Measurements from ENCODE around the gene DEPDC5.

Gene DEPDC5

DNA sequence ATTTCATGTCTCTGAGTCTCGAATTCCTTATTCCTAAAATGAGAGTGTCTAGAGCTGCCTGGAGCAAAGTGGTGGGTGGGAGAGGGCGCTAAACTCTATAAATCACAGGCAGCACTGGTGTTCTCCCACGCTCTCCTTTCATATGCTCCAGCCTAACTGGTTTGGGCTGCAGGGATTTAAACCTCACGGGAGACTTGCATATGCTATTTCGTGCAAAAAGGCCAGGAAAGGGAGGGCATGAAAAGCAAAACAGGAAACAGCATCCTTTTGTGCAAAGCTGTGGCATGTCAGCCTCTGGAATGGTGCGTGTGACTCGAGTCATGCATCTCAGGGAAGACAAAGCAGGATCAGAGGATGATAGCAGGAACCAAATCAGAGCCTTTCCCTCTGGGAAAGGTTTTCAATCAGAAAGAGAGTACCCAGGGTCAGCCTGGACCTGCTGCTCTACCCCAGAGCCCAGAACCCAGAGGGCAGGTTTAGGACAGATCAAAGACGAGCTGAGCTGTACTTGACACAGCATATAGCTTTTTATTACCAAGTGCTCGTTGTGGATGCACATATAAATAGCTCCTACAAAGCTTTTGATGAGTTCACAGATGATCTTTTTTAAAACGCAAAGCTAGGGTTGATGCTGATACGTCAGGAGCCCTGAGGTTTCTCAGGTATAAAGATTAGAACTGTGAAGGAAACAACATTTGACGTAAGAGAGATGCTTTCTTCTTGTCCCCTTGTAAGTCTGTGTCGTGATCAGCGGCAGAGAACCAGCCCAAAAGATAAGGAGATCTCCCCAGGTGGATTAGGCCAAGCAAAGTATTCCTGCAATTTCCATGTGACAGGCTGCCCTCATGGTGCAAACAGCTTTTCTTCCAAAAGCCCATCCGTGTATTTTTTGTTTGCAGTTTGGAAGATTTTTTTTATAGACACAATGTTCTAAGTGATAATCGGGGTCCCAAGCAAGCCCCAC, 144.3 kb downstream of the DEPDC5 start:
- peak; percentile 23 for DNase-seq

DNA sequence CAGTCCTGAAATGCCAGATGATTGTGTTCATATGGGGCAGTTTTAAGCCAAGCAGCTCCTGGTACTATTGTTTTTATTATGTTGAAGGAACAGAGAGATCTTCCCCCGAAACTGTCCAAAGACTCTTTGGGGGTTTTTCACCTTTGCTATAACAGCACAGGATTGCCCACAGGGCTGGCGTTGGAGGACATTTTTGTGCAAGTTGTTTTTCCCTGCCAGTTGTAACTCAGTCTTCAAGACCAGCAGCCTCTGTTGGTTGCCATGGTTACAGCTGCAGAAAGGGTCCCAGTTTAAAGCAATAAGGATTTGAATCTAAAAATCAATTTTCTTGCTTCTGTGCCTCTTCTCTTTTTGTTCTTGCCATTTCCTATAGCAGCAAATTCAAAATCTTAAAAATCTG, 145.1 kb downstream of the DEPDC5 start:
- DNase-seq = no peak

DNA sequence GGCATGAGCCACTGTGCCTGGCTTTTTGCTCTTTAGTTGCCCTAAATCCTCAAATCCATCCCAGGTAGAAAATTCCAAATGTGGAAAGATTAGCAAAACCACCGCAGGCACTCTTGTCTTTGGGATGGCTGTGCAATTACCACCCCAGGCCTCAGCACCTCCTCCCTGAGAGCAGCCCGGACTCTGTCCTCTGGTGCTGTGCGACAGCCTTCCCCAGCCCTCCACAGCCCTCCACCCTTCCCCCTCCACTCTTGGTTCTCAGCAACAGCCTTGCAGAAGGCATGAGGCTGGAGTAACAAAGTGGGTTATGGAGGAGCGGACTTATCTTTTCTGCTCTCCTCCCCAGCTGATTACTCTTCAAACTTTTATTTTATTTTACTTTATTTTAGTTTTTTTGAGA, 145.8 kb downstream of the DEPDC5 start:
- DNase-seq = no peak

DNA sequence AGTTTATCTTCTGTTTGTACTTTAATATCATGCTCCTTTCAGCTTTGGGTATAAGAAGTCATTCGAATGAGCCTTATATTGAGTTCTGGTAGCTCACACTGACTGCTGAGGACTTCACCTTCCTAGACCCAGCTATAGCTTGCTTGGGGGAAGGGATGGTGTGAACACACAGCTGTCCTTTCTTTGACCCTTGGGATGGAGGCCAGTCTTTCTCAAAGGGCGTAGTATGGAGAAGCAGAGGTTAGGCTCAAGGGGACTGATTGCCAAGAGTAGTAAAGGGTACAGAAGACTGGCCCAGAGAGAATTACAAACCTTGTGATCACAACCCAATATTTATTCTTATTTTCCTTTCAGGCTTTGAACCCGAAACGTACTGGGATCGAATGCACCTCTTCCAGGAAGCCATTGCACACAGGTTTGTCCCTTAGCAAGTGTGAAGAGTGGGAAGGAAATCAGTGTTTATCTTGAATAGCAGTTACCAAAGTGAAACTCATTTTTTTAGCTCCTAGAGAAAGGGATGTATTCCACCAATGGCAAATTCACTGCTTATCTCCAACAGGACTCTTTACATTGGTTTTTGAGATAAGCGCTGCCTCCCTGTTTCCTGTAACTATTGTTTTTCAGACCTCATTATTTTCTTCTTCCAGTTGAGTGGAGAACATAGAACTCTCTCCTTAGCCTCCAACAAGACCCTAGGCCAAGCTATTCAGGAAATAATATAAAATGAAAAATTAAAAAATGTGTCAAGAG, 147.7 kb downstream of the DEPDC5 start:
- DNase-seq = no peak

DNA sequence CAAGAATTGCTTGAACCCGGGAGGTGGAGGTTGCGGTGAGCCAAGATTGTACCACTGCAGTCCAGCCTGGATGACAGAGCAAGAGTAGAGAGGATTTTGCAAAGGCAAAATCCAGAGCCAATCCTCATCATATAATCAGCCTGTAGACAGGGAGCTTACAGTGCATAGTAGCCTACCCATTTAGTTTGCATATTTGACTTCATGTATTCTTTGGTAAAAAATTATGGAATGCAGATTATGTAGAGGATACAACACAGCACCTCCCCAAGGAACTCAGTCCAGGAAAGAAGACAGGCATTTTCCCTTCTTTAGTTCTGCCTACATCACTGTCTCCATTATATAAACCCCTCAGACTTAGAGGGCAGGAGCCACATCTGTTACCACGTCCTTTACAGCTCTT, 150.8 kb downstream of the DEPDC5 start:
- no peak for DNase-seq

DNA sequence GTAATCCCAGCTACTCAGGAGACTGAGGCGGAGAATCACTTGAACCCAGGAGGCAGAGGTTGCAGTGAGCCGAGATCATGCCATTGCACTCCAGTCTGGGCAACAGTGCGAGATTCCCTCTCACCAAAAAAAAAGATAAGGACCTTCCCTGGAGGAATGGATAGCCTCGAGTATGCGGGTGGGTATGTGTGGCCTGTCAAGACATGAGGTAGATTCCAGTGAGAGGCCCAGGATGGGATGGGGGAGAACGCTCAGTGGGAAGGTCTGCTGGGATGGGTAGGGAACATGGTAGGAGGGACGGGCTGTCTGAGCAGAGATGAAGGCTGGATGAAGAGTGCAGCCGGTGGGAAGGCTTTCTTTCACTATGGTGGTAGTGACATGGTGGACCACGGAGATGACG, 151.5 kb downstream of the DEPDC5 start:
- no peak for DNase-seq

DNA sequence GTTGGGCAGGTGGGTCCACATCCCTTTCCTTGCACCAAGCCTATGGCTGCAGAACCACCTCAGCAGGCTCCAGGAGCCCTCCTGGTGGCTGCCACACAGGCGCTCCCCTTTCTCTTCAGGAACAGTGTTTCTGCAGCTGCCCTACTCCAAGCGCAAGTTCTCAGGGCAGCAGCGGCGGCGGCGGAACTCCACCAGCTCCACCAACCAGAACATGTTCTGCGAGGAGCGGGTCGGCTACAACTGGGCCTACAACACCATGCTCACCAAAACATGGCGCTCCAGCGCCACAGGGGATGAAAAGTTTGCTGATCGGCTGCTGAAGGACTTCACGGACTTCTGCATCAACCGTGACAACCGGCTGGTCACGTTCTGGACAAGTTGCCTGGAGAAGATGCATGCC, 152.3 kb downstream of the DEPDC5 start:
- no peak for DNase-seq

- no peak for DNase-seq
These were observed 152.8 kb downstream of the DEPDC5 start for GRCh38 chr22:31906569-31906968.

DNA sequence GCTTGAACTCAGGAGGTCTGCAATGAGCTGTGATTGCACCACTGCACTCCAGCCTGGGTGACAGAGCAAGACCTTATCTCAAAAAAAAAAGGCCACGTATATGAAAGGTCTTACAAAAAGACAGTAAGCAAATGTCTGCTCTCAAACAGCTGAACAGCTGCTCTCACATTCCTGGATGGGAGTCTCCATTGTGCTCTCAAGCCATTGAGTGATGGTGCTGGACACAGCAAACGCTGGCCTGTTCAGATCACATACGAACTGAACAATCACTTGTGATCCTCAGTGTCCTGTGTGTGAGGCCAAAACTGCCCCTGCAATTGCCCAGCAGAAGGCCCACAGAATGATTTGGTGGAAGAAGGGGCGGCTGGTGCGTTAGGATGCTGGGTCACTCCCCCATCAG, 156.2 kb downstream of the DEPDC5 start:
- DNase-seq = no peak

GRCh38 chr22:31911565-31912406, 158.0 kb downstream of the DEPDC5 start:
- no peak for DNase-seq

GRCh38 chr22:31912407-31912743, 158.6 kb downstream of the DEPDC5 start:
- DNase-seq = no peak

DNA sequence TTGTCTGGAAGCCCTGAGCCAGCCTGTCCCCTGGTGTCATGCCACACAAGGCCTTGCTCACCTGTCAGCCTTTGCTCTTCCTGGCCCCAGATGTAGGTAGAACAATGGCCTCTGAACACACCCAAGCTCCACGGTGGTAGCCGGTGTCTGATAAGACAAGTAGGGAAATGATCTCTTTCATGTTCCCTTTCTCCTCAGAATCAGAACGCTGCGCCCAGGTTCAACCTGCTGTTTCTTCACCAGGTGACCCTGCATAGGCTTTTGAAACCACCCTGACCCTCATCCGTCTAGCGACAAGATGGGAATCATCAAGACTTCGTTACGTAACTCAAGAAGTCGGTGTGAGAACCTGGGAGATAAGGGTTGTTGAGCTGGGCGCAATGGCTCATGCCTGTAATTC, 161.8 kb downstream of the DEPDC5 start:
- DNase-seq = no peak

- no peak for DNase-seq
These were observed 163.6 kb downstream of the DEPDC5 start for GRCh38 chr22:31917227-31917921.

DNA sequence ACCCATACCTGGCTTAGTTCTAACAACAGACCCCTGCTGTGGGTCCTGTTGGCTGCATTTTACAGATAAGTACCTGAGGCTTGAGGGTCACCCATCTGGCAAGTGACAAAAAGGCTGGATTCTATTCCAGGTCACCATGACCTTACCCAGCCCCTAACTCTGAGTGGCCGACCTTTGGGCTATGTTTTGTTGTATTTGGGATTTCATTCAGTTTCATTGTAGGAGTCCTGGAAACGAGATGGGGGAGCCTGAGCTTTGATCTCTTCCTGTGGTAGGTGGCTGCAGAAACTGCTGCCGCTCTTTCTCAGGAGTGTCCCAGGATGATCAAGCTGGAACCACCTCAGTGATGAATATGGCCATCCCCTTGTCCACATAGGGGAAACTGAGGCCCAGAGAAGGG, 165.9 kb downstream of the DEPDC5 start:
- no peak for DNase-seq

- DNase-seq = no peak
These were observed 166.5 kb downstream of the DEPDC5 start for GRCh38 chr22:31920306-31920705.

- no peak for DNase-seq
These were observed 167.3 kb downstream of the DEPDC5 start for GRCh38 chr22:31921106-31921505.

DNA sequence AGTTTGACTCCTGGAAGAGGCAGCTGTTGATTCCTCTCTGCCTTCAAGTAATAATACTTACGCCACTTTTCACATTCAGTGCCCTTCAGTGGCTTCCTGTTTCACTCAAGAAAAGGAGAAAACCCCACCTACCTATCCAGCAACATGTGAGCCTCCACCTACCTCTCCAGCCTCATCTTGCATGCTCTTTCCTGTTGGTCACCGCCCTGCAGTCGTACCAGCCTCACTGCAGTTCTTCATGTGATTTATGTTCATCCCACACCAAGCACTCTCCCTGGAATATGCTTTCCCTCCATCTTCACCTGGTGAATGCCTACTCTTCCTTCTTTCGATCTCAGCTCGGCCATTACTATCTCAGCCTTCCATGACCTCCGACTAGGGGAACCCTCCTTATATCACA, 168.7 kb downstream of the DEPDC5 start:
- no peak for DNase-seq

DNA sequence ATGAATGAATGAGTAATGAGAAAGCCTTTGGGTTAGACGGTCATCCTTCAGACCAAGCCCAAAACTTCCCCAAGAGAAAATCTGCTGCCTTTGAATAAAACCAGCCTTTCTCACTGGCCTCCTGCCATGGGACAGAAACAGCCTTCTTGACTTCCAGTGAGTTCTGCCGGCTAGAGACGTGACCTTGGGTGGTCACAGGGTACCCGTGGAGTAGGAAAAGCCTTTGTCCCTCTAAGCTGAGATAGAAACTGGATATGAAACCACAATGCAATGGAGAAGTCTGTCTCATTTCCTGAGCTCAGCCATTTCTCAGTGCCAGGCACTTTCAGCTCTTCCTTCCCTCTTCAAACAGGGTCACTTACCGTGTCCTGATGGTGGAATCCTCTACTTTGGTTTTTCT, 169.3 kb downstream of the DEPDC5 start:
- DNase-seq = no peak

DNA sequence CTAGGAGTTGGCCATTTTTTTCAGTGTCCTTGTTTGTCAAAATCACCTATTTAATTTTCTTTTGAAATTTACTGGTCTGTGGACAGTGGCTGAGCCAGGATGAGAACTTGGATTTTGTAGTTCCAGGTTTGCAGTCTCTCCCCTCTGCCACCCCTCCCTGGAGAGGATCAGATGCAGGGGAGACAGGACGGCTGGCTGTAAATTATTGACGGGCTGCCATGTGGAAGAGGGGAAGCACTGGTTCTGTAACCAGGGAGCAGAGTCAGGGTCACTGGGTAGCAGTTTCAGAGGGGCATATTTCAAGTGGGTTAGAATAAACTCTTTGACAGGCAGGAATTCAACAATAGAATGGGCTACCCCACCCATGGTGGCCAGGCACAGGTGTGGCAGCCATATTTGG, 169.9 kb downstream of the DEPDC5 start:
- DNase-seq = no peak

- DNase-seq = no peak
These were observed 171.2 kb downstream of the DEPDC5 start for GRCh38 chr22:31925056-31925455.

DNA sequence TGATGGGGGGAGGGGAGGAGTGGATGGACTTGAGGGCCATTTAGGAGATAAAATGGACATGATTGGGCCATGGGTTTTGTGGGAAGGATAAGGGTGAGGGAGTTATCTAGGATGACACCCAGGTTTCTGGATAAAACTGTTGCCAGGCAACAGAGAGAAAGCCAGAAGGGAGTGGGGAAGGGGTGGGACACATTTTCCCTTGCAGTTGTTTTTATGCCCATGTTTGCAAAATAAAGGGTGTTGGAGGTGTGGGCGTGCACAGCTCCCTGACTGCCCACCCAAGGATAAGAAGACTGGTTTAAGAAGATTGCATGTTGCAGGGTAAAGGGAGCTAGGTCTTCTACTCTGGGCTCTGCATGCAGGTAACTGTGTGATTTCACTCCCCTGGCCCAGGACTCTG, 172.2 kb downstream of the DEPDC5 start:
- no peak for DNase-seq

- DNase-seq = no peak
These were observed 173.2 kb downstream of the DEPDC5 start for GRCh38 chr22:31926969-31927368.

- DNase-seq = no peak
These were observed 173.7 kb downstream of the DEPDC5 start for GRCh38 chr22:31927562-31927961.
